Colon (tissue), 2 donors: ENCODE results near the gene CLN6.
"Not testable (repeated sequence)": the region's sequence is repeated elsewhere in the genome, so short reads cannot be mapped to it uniquely, and the experiment has no call there.

ENCODE experiments used
- FAIRE-seq: peaks from 2 replicates; lab custom pipeline; 2012; peaks lifted over from hg19 to GRCh38; lab: Jason Lieb, UNC
- donor health status: control.
- donor health status: control.

Gene CLN6

DNA sequence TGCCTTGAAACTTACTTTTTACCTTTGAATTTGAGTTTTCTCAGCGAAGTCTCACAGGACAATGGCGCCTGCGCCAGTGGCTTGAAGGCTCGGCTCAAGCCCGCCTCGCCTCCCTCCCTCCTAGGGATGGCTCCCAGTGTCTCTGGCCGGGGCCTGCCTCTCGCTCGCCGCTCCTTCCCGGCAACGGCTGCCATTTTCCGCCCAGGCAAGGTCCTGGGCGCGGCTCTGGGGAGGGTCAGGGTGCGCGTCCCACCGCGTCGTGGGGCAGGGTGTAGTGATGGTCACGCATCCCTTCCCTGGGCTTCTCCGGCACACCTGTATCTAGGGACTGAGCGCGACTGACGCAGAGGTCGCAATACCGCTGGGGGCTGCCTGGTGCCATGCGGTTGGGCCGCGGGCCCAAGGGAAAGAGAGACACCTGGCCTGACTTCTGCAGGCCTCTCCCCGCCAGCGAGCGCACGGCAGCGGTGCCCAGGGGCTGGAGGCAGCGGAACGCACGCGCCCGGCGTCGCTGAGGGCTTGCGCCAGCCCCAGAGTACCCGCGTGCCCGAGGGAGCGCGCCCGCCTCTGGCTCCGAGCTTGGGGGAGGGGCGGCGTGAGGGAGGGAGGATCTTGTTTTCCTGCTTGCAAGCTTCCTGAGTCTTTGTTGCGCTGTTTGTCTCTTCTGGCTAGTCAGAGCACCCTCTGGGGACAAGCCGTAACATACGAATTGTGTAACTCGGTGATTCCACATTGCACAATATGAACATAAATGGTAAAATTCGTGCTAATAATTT, 27.3 kb upstream of the CLN6 start:
- FAIRE-seq: no peak

DNA sequence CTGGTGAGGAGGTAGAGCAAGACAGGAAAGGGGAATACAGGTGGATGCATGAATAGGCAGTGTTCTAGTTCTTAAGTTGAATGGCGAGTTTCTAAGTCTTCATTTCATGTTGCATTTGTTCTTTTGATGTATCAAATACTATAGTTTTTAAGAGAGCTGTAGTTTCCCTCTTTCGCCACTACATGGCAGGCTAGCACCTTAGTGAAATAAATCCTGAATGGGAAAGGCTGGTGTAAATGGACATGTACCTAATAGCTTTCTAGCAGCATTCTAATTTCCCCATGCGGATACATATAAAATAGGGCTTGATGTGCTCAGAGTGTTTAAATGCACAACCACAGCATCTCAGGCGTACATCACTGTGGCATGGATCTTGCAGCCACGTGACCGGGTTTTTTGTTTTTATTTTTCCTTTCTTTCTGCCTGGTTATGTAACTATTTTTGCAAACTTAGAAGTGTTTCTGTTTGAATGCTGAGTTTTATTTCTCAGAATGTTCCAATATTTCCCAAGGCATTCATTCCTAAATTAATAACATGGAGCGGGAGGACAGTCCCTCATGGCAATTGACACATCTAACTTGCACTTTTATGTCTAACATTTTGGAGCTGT, 23.5 kb upstream of the CLN6 start:
- FAIRE-seq: no peak

DNA sequence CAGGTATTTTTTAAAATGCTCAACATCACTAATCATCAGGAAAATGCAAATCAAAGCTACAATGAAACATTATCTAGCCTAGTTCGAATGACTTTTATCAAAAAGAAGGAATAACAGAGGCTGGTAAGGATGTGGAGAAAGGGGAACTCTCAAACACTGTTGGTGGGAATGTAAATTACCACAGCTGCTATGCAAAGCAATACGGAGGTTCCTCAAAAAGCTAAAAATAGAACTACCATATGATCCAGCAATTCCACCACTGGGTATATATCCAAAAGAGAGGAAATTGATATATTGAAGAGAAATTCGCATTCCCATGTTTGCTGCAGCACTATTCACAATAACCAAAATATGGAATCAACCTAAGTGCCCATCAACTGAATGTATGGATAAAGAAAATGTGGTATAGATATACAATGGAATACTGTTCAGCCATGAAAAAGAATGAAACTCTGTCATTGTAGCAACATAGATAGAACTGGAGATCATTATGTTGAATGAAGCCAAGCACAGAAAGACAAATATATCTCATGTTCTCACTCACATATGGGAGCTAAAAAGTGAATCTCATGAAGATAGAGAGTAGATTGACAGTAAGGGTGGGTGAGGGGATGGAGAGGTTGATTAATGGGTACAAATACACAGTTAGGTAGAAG, 19.7 kb upstream of the CLN6 start:
- FAIRE-seq: no peak

DNA sequence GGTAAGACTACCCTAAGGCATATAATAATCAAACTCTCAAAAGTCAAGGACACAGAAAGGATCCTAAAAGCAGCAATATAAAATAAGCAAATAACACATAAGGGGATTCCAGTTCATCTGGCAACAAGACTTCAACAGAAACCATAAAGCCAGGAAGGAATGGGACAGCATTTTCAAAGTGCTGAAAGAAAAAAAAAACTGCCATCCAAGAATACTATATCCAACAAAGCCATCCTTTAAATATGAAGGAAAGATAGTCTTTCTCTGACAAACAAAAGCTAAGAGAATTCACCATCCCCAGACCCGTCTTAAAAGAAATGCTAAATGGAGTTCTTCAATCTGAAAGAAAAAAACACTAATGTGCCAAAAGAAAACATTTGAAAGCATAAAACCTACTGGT, 14.7 kb upstream of the CLN6 start:
- no peak for FAIRE-seq

DNA sequence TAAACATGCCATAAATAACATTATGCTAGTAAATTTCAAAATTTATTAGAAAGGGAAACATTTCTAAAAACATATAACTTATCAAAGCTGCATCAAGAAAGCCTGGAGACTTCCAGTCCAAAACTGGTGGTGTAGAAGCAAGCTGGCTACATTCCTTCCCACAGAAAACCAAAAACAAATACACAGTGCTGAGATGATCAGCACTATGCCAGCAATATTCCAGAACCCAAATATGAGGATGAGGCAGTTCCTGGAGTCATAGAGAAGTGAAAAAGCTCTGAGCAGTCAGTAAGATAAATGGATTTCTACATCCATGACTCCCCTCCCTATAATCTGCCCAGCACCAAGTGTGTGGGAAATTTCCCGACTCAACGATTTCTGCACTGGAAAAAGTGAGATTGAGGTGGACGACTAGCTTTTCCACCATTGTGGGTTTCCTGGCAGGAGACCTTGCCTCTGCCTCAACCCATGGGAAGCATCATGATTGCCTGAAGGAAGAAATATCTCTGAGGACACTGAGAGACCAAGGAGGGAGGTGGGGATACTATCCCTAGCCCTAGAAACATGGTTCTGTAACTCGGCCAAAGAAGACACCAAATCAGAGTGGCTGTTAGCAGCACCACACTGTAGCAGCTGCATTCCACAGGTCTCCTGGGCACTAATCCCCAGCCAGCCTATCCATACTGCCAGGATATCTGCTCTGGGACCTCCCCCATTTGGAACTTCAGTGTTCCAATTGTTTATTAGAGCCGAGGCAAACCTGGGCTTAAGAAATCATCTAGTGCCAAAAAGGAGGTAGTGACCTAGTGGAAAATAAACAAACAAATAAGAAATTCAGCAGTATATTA, 11.8 kb upstream of the CLN6 start:
- no peak for FAIRE-seq

DNA sequence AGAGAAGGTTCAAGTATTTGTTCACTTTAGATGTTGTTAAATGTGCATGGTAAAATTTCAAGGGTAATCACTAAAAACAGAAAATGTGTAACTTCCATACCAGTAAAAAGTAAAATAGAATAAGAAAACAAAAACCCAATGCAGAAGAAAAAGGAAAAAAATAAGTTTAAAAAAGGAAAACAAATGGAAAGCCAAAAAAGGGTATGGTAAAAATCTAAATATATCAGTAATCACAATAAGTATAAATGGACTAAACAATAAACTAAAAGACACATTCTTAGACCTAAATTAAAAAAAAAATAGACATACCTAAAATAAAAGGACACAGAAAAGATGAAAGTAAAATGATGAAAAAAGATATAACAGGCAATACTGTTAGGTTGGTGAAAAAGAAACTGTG, 9.5 kb upstream of the CLN6 start:
- FAIRE-seq: peak; percentile 66

DNA sequence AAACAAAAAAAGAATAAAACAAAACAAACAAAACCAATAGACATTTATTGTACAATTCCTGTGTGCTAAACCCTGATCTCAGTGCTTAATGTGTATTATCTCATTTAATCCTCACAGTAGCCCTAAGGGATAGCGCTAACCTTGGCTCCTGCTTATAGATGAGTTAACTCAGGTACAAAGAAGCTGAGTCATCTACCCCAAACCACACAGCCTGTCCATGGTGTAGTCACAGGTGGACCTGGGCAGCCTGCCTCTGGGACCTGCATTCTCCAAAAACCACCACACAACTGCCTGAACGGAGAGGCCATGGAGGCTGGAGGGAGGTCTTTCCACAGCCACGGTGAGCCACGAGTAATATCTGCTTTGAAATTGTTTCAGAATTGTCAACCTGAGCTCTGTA, 5.5 kb upstream of the CLN6 start:
- no peak for FAIRE-seq

DNA sequence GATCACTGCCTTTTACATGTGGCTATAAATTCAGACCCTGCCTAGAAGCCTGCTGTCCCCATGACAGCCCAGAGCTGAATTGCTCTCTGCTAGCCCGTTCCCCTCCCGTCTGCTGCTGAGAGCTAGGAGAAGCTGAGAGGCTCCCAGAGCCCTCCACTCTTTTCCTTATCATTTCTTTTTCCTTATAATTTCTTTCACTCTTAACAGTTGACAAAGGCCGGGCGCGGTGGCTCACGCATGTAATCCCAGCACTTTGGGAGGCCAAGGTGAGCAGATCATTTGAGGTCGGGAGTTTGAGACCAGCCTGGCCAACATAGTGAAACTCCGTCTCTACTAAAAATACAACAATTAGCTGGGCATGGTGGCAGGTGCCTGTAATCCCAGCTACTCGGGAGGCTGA, 5.0 kb upstream of the CLN6 start:
- FAIRE-seq: not testable (repeated sequence)

DNA sequence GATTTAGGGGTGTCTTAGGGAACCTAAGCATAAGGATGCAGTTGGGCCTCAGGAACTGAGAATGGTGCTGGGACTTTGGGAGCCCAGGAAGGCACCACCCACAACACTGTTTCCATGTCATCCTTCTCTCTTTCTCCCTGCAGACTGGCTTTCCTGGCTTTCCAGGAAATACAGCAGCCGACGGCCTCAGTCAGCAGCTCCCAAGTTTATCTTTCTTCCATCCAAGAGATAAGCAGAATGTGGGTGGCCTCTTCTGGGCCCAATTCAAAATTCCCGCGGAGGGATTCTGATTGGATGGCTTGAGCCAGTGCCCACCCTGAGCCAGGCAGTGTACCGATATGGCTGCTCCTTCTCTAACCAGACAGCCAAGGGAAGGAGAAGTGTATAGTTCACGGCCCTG, 4.5 kb upstream of the CLN6 start:
- FAIRE-seq: no peak

DNA sequence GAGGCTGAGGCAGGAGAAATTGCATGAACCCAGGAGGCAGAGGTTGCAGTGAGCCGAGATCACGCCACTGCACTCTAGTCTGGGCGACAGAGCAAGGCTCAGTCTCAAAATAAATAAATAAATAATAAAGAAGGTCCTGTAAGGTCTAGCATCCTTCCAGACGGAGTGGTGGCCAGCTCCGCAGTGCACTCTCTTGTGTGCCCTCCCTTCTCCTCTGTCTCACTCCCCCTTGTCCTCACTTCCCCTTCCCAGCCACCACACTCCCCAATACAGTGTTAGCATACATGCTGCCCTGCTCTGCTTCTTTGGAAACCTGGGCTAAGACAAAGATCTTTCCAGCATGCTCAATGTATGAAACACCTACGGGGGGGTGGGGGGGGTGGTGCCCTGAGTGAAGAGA, 3.4 kb upstream of the CLN6 start:
- no peak for FAIRE-seq

DNA sequence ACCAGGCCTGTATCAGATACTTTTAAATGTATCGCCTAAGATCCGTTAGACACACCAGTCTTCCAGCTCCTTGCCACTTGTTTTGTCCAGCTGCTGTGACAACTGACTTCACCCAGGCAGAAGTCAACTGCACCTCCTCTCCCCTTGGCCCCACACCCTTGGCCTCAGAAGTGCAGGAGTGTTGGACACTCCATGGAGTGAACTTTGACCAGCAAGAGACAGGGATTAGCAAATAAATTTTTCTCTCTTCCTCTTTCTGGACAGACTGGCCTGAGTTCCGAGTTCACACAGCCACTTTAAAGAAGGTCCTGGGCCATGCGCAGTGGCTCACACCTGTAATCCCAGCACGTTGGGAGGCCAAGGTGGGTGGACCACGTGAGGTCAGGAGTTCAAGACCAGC, 2.9 kb upstream of the CLN6 start:
- FAIRE-seq: no peak

DNA sequence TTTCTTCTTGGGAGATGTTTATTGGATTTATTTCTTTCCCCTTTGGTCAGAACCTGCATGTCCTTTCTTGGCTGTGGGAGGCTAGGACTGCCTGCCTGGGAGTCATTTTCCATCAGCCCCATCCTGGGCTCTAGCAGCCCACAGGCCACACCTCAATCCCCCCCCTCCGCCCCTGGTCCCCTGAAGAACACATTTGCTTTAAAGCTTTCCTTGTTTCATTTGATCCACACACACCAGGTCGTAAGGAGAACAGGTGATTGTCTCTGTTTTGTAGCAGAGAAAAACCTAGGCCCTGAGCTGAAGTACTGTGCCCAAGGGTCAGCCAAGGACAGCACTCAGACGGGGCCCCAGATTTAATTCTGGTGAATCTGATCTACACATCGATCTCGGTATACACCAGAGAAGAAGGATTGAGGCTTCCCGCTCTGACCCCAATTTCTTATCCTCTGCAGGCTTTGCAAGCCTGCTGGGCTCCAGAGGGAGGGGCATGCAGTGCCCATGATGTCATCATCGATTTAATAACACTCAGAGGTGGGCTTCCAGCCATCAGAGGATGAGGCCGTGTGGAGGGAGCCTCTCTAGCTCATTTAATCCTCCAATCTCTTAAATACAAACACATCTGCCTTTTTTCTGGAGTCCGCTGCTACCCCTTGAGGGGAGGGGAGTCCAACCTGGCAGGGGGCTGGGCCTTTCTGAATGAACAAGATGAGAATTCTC, 1.7 kb upstream of the CLN6 start:
- FAIRE-seq: no peak

DNA sequence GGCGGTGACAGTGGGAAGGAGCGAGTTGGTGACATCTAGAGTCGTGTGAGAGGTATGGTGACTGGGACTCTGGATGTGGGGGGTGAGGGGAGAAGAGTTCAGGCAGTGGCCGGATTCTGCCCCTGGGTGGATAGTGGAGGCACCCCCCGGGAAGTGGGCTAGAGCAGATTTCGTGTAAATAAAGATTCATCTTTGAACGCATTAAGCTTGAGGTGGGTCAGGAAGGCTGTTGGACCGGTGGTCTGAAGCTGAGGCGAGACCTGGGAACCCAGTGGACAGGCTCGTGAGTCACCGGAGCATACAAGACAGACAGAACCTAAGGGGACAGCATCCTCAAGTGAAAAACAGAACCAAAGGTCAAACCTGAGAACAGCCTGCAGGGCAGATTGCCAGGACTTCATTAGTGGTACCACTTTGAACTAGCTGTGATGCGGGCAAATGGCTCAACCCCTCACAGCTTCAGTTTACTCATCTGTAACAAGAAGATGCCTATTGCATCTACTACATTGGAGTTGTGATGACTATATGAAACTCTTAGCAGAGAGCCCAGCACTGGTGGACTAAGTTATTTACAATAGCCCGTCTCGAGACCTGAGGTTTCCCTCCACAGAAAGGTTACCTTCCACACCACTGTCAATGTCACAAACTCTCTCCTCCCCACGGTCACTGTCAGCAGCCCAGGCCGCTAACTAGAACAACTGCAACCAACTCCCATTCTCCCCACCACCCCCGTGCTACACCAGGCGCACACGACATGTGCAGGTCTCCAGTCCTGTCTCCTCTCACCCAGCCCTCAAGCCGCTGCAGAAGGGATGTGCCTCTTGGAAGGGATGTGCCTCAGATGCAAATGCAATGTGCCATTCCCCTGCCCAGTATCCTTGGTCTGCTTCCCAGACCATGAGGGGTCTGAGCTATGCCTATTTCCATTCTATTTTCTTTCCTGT, 901 bp upstream of the CLN6 start:
- FAIRE-seq: no peak

DNA sequence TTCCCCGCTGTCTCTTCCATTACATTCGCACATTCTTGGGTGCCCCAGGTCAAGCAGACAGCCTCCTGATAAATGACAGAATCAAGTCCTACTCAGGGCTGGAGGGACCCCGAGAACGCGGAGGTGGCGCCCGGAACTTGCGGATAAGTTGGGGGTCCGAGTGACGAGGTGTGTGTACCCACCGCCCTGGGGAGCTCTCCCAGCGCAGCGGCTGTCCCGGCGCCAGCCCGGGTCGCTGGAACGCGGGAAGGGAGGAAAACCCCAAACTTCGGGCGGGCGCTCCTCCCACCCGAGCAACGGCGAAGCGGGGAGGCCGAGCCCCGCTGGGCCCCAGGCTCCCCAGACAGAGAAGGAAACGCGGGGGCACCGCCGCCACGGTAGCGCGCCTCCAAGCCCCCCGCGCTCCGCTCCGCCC, 550 bp downstream of the CLN6 start:
- no peak for FAIRE-seq

DNA sequence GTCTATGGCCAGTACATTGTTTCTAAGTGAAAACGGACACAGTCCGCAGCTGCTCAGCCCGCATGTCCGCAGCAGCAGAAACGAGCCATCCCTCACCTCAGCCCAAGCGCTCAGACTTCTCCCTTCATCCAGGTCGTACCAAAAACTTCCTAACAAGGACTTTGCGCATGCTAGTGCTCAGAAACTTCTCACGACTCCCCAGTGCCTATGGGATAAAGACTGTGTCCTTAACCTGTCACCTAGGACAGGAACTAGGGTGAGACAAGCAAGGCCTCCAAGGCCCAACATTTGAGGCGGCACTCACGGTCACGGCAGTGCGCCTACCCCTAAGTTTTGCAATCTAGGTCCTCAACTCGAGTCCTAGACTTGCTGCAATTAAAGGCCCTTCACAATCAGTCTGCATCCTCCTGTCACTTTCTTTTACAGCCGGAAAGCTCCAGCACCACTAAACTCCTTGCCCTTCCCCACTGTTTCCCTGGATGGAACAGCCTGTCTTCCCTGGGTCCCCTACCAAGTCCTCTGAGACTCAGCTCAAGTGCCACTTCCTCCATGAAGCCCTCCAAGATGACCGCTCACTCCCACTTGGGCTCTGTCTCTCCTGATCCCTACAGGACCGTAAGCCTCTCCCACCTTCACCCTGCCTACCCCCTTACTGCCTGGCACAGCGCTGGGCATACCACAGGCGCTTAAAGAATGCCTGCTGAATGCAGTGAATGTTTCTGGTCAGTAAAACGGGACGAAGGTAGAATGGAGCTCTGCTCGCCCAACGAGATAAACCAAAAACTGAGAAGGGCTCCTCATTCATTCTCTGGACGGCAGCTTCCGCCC, 1.2 kb downstream of the CLN6 start:
- FAIRE-seq: no peak

DNA sequence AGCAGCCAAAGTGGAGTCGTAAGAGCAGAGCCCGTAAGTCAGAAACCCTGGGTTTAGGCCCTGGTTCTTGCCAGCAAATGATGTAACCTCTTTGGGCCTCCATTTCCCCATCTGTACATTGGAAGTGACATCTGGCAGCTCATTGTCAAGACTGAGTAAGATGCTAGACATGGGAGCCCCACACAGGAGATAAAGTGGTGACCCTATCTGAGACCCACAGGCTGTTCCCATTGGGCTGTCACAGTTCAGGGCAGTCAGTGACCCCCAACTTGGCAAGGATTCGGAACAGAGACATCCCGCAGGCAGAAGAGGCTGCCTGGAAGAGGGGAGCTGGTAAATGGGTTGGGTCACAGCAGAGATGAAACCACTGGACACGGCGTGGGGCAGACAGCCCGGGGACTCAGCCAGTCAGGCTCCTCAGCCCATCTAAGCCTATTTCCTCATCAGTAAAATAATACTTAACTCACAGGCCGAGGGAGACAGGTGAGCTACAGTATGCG, 1.8 kb downstream of the CLN6 start:
- no peak for FAIRE-seq

DNA sequence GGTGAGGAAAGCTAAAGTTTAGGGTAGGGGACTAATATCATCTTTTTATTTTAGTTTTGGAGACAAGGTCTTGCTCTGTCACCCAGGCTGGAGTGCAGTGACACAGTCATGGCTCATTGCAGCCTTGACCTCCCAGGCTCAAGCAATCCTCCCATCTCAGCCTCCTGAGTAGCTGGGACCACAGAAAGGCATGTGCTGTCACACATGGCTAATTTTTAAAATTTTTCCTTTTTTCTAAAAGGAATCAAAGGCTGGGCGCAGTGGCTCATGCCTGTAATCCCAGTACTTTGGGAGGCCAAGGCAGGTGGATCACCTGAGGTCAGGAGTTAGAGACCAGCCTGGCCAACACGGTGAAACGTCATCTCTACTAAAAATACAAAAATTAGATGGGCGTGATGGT, 4.1 kb downstream of the CLN6 start:
- FAIRE-seq: not testable (repeated sequence)

DNA sequence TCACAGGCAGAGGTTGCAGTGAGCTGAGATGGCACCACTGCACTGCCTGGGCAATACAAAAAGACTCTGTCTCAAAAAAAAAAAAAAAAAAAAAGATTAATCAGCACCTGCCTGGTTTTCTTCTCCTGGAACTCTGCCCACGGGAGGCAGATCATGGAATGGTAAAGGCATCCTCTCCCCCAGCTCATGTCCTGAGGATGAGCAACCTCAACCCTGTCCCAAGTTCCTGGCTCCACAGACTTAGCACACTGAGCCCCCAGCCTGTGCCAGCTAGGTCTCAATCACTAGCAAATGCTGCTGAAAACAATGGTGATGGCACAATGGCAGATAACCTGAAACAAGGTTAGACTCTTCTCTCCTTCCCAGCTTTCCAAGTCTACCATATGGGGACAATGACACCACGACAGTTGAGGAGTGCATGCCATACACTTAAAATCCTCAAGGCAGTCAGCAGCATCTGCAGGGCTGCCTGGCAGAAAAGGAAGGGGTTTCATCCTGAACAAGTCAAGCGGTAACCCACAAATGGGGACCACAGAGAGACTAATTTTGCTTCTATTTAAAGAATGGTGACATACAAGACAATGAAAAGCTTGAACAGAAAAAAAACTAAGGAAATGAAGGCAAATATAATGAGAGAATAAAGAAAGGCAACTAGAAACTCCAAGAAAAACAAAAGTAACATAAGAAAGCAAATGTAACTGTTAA, 4.8 kb downstream of the CLN6 start:
- no peak for FAIRE-seq

DNA sequence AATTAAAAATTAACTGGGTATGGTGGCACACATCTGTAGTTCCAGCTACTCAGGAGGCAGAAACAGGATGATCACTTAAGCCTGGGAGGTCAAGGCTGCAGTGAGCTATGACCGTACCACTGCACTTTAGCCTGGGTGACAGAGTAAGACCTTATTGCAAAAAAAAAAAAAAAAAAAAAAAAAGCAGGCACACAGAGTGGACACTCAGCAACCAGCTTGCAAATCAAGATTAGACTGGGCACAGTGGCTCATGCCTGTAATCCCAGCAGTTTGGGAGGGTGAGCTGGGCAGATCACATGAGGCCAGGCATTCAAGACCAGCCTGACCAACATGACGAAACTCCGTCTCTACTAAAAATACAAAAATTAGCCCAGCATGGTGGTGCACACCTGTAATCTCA, 5.4 kb downstream of the CLN6 start:
- FAIRE-seq: no peak
